SU-DHL-6 (cell line): ENCODE data around the gene GABRD.

ENCODE experiments used
- H2AFZ ChIP-seq: fragments of 200-600 bp; sonication (generic); 2 replicates; pipeline ENCODE4 v1.6.1; 2014; ENCODE audit warnings: low read depth, mild to moderate bottlenecking, moderate library complexity, mixed read lengths, antibody characterized with exemption, low read length; ENCODE audit not compliant: severe bottlenecking
- H3F3A ChIP-seq: fragments of 200-600 bp; shearing (Covaris generic); 2 replicates; pipeline ENCODE4 v1.6.0; 2016; ENCODE audit warnings: antibody characterized with exemption, mild to moderate bottlenecking; ENCODE audit not compliant: insufficient read depth
- H3K27ac ChIP-seq: fragments of 200-600 bp; sonication (generic); 2 replicates; pipeline ENCODE4 v1.5.1; 2016; ENCODE audit warnings: low read depth, mild to moderate bottlenecking, low read length, moderate library complexity, mixed read lengths
- H3K27me3 ChIP-seq: fragments of 200-600 bp; sonication (generic), shearing (Covaris generic); 2 replicates; pipeline ENCODE4 v1.6.0; 2014; ENCODE audit warnings: mild to moderate bottlenecking, low read length
- H3K36me3 ChIP-seq: fragments of 200-600 bp; sonication (generic); 2 replicates; pipeline ENCODE4 v1.6.1; 2014; ENCODE audit warnings: mild to moderate bottlenecking, low read length, mixed read lengths
- H3K4me2 ChIP-seq: fragments of 300-600, 200-600 bp; shearing (Covaris generic), sonication (generic); 2 replicates; pipeline ENCODE4 v1.6.0; 2014; ENCODE audit warnings: low read length, low read depth, mild to moderate bottlenecking; ENCODE audit not compliant: poor library complexity, severe bottlenecking
- H3K4me3 ChIP-seq: fragments of 200-600 bp; sonication (generic); 2 replicates; pipeline ENCODE4 v1.5.1; 2014; ENCODE audit warnings: antibody characterized with exemption, low read length, mild to moderate bottlenecking, mixed read lengths; ENCODE audit not compliant: insufficient read depth, poor library complexity, severe bottlenecking
- H3K79me2 ChIP-seq: fragments of 200-600 bp; sonication (generic); 2 replicates; pipeline ENCODE4 v1.6.1; 2014; ENCODE audit warnings: mild to moderate bottlenecking, low read length, moderate library complexity; ENCODE audit not compliant: insufficient read depth
- H3K9ac ChIP-seq: fragments of 200-600 bp; sonication (generic); 2 replicates; pipeline ENCODE4 v1.7.0; 2014; ENCODE audit warnings: mild to moderate bottlenecking, low read length
- H3K9me2 ChIP-seq: fragments of 200-600 bp; sonication (generic); replicated peaks from 2 replicates; pipeline ENCODE4 v1.6.1; 2014; ENCODE audit warnings: low read length; ENCODE audit not compliant: insufficient read depth
- H3K9me3 ChIP-seq: fragments of 200-600 bp; sonication (generic); 2 replicates; pipeline ENCODE4 v1.6.1; 2014; ENCODE audit warnings: low read length, mixed read lengths; ENCODE audit not compliant: insufficient read depth
- H4K20me1 ChIP-seq: fragments of 200-600 bp; sonication (generic); 2 replicates; pipeline ENCODE4 v1.6.1; 2014; ENCODE audit warnings: low read depth, mild to moderate bottlenecking, antibody characterized with exemption, low read length, moderate library complexity, mixed read lengths
- EZH2phosphoT487 ChIP-seq: fragments of 200-600 bp; sonication (generic), shearing (Covaris generic); conservative IDR thresholded peaks from 2 replicates; pipeline ENCODE4 v1.6.1; 2018; ENCODE audit warnings: mild to moderate bottlenecking, antibody characterized with exemption, low read length, moderate library complexity, mixed read lengths
- TF ChIP-seq, protein P1 (sequence below): fragments of 200-600 bp; sonication (generic); IDR thresholded peaks from one replicate; pipeline ENCODE4 v1.5.1; 2017; ENCODE audit warnings: antibody characterized with exemption, mild to moderate bottlenecking, low read length, moderate library complexity; ENCODE audit not compliant: insufficient read depth, poor library complexity, severe bottlenecking

GABRD gene

DNA sequence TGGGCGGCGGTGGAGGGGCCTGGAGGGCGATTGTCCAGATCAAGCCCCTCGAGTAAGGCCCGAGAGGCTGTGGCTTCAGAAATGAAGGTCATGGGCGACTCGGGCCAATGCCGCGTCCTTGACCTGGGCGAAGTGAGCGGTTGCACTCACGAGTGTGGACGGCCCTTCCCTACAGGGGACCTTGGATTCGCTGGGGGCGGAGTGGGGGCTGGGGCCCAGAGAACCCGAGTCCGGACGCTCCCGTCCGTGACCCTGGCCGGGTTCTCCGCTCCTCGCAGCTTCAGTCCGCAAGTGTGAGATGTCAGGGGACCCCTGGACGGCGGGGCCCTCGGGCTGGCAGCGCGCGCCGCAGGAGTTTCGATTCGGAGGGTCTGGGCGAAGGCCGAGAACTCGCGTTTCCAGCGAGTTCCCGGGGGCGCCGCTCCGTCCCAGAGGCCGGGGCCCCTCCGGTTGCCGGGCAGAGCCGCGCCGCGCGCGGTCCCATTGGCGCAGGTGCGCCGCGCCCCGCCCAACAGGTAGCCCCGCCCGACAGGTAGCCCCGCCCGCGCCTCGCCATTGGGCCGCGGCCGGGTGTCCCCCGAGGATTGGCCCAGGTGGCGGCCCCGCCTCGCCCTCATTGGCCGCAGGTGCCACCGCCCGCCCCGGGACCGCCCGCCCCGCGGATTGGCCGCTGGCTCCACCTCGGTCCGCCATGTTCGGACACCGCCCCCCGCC lies 30.7 kb downstream of the GABRD start, which contains the start of gene PRKCZ:
Gene PRKCZ, plus strand, starts transcription at position 694 of the 714 bp plus-strand sequence. CDS start 220 bp downstream, outside the sequence.
- H3K9me3 ChIP-seq = no peaks in the 10 kb centered on the region
- H2AFZ ChIP-seq = no peak within 1 kb of the TSS
- H3K4me3 ChIP-seq = no peak within 1 kb of the TSS
- H3K79me2 ChIP-seq = no peaks in the 10 kb centered on the region
- no peaks in the 10 kb centered on the region for H4K20me1 ChIP-seq
- H3K27me3 ChIP-seq = no peaks in the 10 kb centered on the region
- no peak for TF ChIP-seq EZH2phosphoT487
- TF ChIP-seq, protein P1, sequence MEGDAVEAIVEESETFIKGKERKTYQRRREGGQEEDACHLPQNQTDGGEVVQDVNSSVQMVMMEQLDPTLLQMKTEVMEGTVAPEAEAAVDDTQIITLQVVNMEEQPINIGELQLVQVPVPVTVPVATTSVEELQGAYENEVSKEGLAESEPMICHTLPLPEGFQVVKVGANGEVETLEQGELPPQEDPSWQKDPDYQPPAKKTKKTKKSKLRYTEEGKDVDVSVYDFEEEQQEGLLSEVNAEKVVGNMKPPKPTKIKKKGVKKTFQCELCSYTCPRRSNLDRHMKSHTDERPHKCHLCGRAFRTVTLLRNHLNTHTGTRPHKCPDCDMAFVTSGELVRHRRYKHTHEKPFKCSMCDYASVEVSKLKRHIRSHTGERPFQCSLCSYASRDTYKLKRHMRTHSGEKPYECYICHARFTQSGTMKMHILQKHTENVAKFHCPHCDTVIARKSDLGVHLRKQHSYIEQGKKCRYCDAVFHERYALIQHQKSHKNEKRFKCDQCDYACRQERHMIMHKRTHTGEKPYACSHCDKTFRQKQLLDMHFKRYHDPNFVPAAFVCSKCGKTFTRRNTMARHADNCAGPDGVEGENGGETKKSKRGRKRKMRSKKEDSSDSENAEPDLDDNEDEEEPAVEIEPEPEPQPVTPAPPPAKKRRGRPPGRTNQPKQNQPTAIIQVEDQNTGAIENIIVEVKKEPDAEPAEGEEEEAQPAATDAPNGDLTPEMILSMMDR = no peak
- H3K9me2 ChIP-seq = no peaks in the 10 kb centered on the region
- no peaks in the 10 kb centered on the region for H3F3A ChIP-seq
- no peak within 1 kb of the TSS for H3K4me2 ChIP-seq
- H3K9ac ChIP-seq = no peak within 1 kb of the TSS
- no peaks in the 10 kb centered on the region for H3K36me3 ChIP-seq
- H3K27ac ChIP-seq = no peak within 1 kb of the TSS

DNA sequence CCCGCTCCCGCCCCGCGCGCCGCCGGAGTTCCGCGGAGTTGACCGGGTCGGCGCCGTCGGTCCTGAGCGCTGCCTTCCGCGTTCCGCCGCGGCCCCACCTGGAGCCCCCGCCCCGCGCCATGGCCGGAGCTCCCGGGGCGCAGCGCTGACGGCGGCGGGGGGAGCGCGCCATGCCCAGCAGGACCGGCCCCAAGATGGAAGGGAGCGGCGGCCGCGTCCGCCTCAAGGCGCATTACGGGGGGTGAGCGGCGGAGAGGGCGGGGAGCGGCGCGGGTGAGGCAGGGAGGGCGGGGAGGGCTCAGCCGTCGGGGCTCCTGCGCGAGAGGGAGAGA lies 31.3 kb downstream of the GABRD start:
- H4K20me1 ChIP-seq = no peaks in the 10 kb centered on the region
- H3F3A ChIP-seq = no peaks in the 10 kb centered on the region
- H3K9ac ChIP-seq = no peak overlapping the region
- H3K79me2 ChIP-seq = no peaks in the 10 kb centered on the region
- H3K9me2 ChIP-seq = no peaks in the 10 kb centered on the region
- no peak overlapping the region for H3K4me2 ChIP-seq
- no peak overlapping the region for H2AFZ ChIP-seq
- H3K9me3 ChIP-seq = no peaks in the 10 kb centered on the region
- no peak overlapping the region for H3K4me3 ChIP-seq
- TF ChIP-seq EZH2phosphoT487 = no peak
- no peaks in the 10 kb centered on the region for H3K27me3 ChIP-seq
- H3K36me3 ChIP-seq = no peaks in the 10 kb centered on the region
- H3K27ac ChIP-seq = no peak overlapping the region

DNA sequence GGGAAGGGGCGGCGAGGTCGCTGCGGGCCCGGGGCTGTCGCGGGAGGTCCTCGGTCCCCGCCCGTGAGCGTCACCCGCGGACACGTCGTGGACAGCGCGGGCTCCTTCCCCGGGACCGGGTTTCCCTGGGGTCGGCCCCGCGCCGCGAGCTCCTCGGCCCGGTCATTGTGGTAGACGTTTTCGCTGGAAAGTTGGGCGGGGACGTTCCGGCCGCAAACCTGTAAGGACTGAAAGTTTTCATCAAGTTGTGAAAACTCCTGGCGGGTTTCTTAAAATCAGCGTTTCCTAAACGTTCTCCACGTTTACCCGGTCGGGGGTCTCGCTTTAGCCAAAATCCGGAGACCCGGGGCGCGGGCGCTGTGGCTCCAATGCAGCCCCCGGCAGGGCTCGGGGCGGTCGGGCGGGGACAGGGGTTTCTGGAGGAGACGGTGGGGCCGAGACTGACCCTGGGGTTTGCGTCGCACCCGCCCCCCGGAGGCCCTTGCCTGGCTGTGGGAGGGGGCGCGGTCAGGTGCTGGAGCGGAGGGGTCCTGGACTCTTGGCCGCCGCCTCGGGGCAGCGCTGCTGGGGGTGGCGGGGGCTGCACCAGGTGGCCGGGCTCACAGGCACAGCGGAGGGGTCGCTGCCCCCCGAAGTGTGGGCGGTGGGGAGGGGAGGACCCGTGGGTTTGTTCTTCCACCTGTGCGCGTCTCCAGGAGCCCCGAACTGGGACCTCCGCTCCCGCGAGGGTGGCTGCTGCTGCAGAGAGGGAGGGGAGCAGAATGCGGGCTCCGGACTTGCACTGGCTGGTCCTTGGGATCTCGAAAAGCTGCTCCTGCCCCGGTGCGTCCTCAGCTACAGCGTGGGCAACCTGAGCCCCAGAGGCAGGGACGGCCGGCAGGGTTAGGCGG lies 31.9 kb downstream of the GABRD start:
- H3K4me3 ChIP-seq = no peak overlapping the region
- no peaks in the 10 kb centered on the region for H3K9me3 ChIP-seq
- H3K27ac ChIP-seq = no peak overlapping the region
- H3K79me2 ChIP-seq = no peaks in the 10 kb centered on the region
- H3K9me2 ChIP-seq = no peaks in the 10 kb centered on the region
- no peaks in the 10 kb centered on the region for H3F3A ChIP-seq
- H3K9ac ChIP-seq = no peak overlapping the region
- no peaks in the 10 kb centered on the region for H3K27me3 ChIP-seq
- TF ChIP-seq EZH2phosphoT487 = no peak
- TF ChIP-seq, protein P1 = no peak
- H3K4me2 ChIP-seq = no peak overlapping the region
- no peaks in the 10 kb centered on the region for H4K20me1 ChIP-seq
- H2AFZ ChIP-seq = no peak overlapping the region
- H3K36me3 ChIP-seq = no peaks in the 10 kb centered on the region
